ENCODE data around the gene SYN1. TPM values are rescaled to one million over a fixed set of nuclear protein-coding genes. Genes with fewer than 3 reads are reported as not detected.

Gene SYN1
- polyA plus RNA-seq, 2 of the 4 experiments (the other 2 are of a cell fraction) = 0.05 TPM; not detected in 1

DNA sequence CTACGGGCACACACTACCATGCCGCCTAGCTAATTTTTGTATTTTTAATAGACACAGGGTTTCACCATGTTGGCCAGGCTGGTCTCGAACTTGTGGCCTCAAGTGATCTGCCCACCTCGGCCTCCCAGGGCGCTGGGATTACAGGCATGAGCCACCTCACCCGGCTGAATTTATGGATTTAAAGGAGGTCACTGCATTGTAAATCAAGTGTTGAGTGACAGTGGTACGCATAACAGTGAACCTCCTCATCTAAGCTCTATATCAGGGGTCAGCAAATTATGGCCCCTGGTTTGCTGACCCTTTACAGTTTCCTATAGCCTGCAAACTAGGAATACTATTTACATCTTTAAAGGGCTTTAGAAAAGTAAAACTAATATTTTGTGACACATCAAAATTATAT, 41.9 kb upstream of the SYN1 start:
- Histone ChIP-seq H3K4me1 (peaks cover 9% of the 10 kb centered on the region), H3K9me3 (peaks cover 3% of the 10 kb centered on the region; the same call in 1 of the 3 replicates), H3K4me3 (no peak overlapping the region), H3K27ac (no peak overlapping the region; a peak in 1 of 6 replicates), H3K4me2 (no peak overlapping the region)
- DNase-seq (ENCODE audit: low read depth in 1 of 2, low spot score in 1 of 2) = no peak
- CTCF ChIA-PET = no interaction called here
- TF ChIP-seq BHLHE40 (IDR thresholded peaks at IDR 0.05; ENCODE audit: low read depth, low read length) (no peak), PHF8 (IDR thresholded peaks at IDR 0.05; ENCODE audit: borderline replicate concordance, low read depth) (no peak)
- TF ChIP-seq, protein P1, sequence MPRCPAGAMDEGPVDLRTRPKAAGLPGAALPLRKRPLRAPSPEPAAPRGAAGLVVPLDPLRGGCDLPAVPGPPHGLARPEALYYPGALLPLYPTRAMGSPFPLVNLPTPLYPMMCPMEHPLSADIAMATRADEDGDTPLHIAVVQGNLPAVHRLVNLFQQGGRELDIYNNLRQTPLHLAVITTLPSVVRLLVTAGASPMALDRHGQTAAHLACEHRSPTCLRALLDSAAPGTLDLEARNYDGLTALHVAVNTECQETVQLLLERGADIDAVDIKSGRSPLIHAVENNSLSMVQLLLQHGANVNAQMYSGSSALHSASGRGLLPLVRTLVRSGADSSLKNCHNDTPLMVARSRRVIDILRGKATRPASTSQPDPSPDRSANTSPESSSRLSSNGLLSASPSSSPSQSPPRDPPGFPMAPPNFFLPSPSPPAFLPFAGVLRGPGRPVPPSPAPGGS (IDR thresholded peaks at IDR 0.05) = no peak
- no peak for FAIRE-seq
- no peak for ATAC-seq
- 93% methylated on average over 6 of the region's 7 CpGs for WGBS (ENCODE audit: missing lambda C conversion rate)
- POLR2A ChIA-PET = no interaction called here

GRCh38 chrX:47659421-47659726, 39.7 kb upstream of the SYN1 start:
- peaks cover 9% of the 10 kb centered on the region for H3K4me1 ChIP-seq
- peak; percentile 84 for TF ChIP-seq MAX (IDR thresholded peaks at IDR 0.05)
- TF ChIP-seq, protein P2, sequence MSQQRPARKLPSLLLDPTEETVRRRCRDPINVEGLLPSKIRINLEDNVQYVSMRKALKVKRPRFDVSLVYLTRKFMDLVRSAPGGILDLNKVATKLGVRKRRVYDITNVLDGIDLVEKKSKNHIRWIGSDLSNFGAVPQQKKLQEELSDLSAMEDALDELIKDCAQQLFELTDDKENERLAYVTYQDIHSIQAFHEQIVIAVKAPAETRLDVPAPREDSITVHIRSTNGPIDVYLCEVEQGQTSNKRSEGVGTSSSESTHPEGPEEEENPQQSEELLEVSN (IDR thresholded peaks at IDR 0.05; ENCODE audit: borderline replicate concordance, low read depth) = peak; percentile 99
- no peak for TF ChIP-seq MYC (IDR thresholded peaks at IDR 0.05; ENCODE audit: borderline replicate concordance, low read length)
- no peak for TF ChIP-seq USF2 (IDR thresholded peaks at IDR 0.05)
- no peak for FAIRE-seq
- peak overlapping the region; percentile 62 for H3K4me3 ChIP-seq
- ATAC-seq = no peak
- H3K4me2 ChIP-seq = peak overlapping the region; percentile 75
- no peak for DNase-seq (ENCODE audit: low read depth in 1 of 2, low spot score in 1 of 2)
- 17% methylated on average over 8 of the region's 8 CpGs for WGBS (ENCODE audit: missing lambda C conversion rate)
- ChIA-PET POLR2A (interaction anchor here (0.6 kb wide), 1 partner anchor 177 kb away, joined by 3 read pairs; the partner anchor contains the start of gene ZNF81), CTCF (no interaction called here)
- H3K9me3 ChIP-seq = peaks cover 3% of the 10 kb centered on the region; the same call in 1 of the 3 replicates
- peak overlapping the region; percentile 92 to 97 for H3K27ac ChIP-seq

DNA sequence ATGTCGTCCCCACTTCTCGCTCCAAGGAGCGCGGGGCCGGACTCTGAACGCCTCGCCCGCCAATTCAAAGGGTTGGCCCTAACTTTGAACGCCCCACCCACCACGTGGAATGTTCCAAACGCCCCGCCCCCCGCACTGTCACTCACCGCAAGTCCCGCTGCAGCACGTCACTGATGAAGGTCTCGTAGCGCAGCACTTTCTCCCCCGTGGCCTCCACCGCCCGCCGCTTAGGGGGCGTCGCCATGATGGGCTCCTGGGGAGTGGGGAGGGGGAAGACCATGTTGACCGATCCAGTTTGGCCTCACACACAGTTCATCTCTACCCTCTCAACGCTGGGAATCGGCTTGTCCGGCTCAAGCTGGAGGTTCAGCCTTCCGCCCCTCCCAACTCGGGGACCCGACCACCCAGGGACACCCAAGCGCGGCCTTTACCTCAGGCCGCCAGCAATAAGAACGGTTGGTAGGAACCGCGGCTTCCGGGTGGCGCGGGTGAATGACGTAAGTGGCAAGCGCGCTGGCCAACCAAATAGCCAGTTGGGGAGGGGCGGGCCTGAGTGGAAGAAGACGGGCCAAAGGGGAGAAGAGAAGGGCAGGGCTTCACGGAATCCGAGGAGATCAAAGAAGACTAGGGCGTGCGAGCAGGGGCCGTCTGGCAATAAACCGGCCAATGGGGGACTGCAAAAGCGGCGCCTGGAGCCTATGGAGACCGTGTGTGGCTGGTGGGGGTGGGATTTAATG, 39.2 kb upstream of the SYN1 start, which contains the start of gene UXT:
Gene UXT (minus strand): TSS at position 497 of the 737 bp plus-strand sequence. CDS start 253 bp downstream, at position 244.
- Histone ChIP-seq H3K4me1 (peaks cover 9% of the 10 kb centered on the region), H3K9me3 (peaks cover 3% of the 10 kb centered on the region; the same call in 1 of the 3 replicates), H3K4me3 (peak within 1 kb of the TSS; percentile 62), H3K4me2 (peak within 1 kb of the TSS; percentile 75), H3K27ac (peak within 1 kb of the TSS; percentile 92 to 97)
- peak; percentile 94 to 97 for ATAC-seq
- TF ChIP-seq TP53 (CRISPR knock-in tag; IDR thresholded peaks at IDR 0.05) (peak; percentile 84; the same call in 1 of the 2 replicates), JUN (IDR thresholded peaks at IDR 0.05) (peak; percentile 66 to 73; a peak in 3 of 5 replicates), MYC (IDR thresholded peaks at IDR 0.05; ENCODE audit: borderline replicate concordance, low read length) (peak; percentile 84; the same call in 1 of the 2 replicates), ESRRA (IDR thresholded peaks at IDR 0.05; ENCODE audit: borderline replicate concordance, low read length) (no peak), PHF8 (IDR thresholded peaks at IDR 0.05; ENCODE audit: borderline replicate concordance, low read depth) (peak; percentile 76), MAX (IDR thresholded peaks at IDR 0.05) (peak; percentile 57; the same call in 1 of the 2 replicates), CHD2 (IDR thresholded peaks at IDR 0.05; ENCODE audit: low read length, partially characterized antibody) (peak; percentile 47), PBX3 (IDR thresholded peaks at IDR 0.05) (peak; percentile 63; the same call in 1 of the 2 replicates), SMC3 (IDR thresholded peaks at IDR 0.05) (no peak), USF2 (IDR thresholded peaks at IDR 0.05) (0 out of 2 replicates have a peak, but pooled peaks have one; percentile 15), KDM1A (IDR thresholded peaks at IDR 0.05; ENCODE audit: low read depth) (no peak), RFX5 (IDR thresholded peaks at IDR 0.05) (0 out of 2 replicates have a peak, but pooled peaks have one; percentile 32)
- TF ChIP-seq, protein P1 (IDR thresholded peaks at IDR 0.05) = peak; percentile 68; the same call in 1 of the 3 replicates
- ChIA-PET CTCF (no interaction called here), POLR2A (interaction anchor here (0.6 kb wide), 1 partner anchor 178 kb away, joined by 3 read pairs; the partner anchor contains the start of gene ZNF81)
- peak; percentile 84 to 98 for DNase-seq (ENCODE audit: low read depth in 1 of 2, low spot score in 1 of 2)
- WGBS (ENCODE audit: missing lambda C conversion rate) = under 1% methylated on average over 12 of the region's 54 CpGs
- peak; percentile 32 for FAIRE-seq

Data from A549 (cell line).